Endodermal cell (in vitro differentiated cells): Measurements from ENCODE around the gene RNF150. TPM values are rescaled to one million over a fixed set of nuclear protein-coding genes. Genes with fewer than 3 reads are reported as not detected.

Experiments used
- DNase-seq: peaks from one replicate; pipeline ENCODE4 v3.0.0-alpha.2; 2017
- H3K27ac ChIP-seq: 2 replicates; pipeline ENCODE4 v1.5.1; 2013; ENCODE audit warnings: mild to moderate bottlenecking, low read depth, low read length, moderate library complexity
- H3K27me3 ChIP-seq: 2 replicates; pipeline ENCODE4 v1.6.1; 2013; ENCODE audit warnings: mild to moderate bottlenecking, low read length, moderate library complexity; ENCODE audit not compliant: insufficient read depth, control insufficient read depth, poor library complexity, severe bottlenecking
- H3K36me3 ChIP-seq: 2 replicates; pipeline ENCODE4 v1.7.0; 2013; ENCODE audit warnings: mild to moderate bottlenecking, low read length, moderate library complexity; ENCODE audit not compliant: control insufficient read depth, insufficient read depth
- H3K4me1 ChIP-seq: one replicate; pipeline ENCODE4 v1.7.0; 2013; ENCODE audit warnings: low read length; ENCODE audit not compliant: control insufficient read depth, insufficient read depth
- H3K4me3 ChIP-seq: 2 replicates; pipeline ENCODE4 v1.5.1; 2013; ENCODE audit warnings: mild to moderate bottlenecking, low read length, moderate library complexity
- H3K9ac ChIP-seq: 2 replicates; pipeline ENCODE4 v1.6.1; 2013; ENCODE audit warnings: mild to moderate bottlenecking, low read length, moderate library complexity; ENCODE audit not compliant: poor library complexity, severe bottlenecking; ENCODE audit errors: extremely low read depth
- H3K9me3 ChIP-seq: 2 replicates; pipeline ENCODE4 v1.6.1; 2013; ENCODE audit warnings: mild to moderate bottlenecking, low read length, moderate library complexity; ENCODE audit not compliant: control insufficient read depth
- H3K27ac Mint-ChIP-seq: 2 replicates; pipeline ENCODE4 v1.8.0; 2020; ENCODE audit warnings: mixed read lengths
- H3K27me3 Mint-ChIP-seq: 2 replicates; pipeline ENCODE4 v1.8.0; 2021; ENCODE audit warnings: mild to moderate bottlenecking, mixed read lengths; ENCODE audit not compliant: insufficient read depth
- H3K36me3 Mint-ChIP-seq: 2 replicates; pipeline ENCODE4 v1.8.0; 2020; ENCODE audit warnings: low read depth, mixed read lengths
- H3K4me1 Mint-ChIP-seq: 2 replicates; pipeline ENCODE4 v1.8.0; 2020; ENCODE audit warnings: mixed read lengths
- H3K4me3 Mint-ChIP-seq: 2 replicates; pipeline ENCODE4 v1.8.0; 2020; ENCODE audit warnings: mild to moderate bottlenecking, moderate library complexity, mixed read lengths
- H3K9me3 Mint-ChIP-seq: 2 replicates; pipeline ENCODE4 v1.8.0; 2020; ENCODE audit warnings: mild to moderate bottlenecking, mixed read lengths
- WGBS, 2 experiments: methylation state at CpG; one replicate each; pipeline versions ENCODE4 v1.1.5 to v1.1.7; 2013; ENCODE audit warnings: missing lambda C conversion rate in 2 of 2, mixed read lengths in 1 of 2; ENCODE audit not compliant: insufficient coverage in 1 of 2, insufficient read length in 1 of 2; 5-methylcytosine and 5-hydroxymethylcytosine counted together
- total RNA-seq, 2 donors: library from RNA; stranded (reverse); fragmentation: NEBNext Ultra II Directional in 1 of 2; extraction: Animal tissue kit (Norgen Biotek cat#: 25700) in 1 of 2; gene quantifications; 2 replicates in 1 of 2; 3 replicates in 1 of 2; pipeline ENCODE4 v1.2.1, GENCODE V29; 2021
- TF ChIP-seq, protein P1 (sequence below): fragments of 200-600 bp; sonication (generic); conservative IDR thresholded peaks from 2 replicates; pipeline ENCODE4 v1.5.0; 2021; ENCODE audit warnings: antibody characterized with exemption, mild to moderate bottlenecking

The RNF150 gene
- total RNA-seq, 2 donors from 2014 or later: 8.2 to 10.4 TPM

DNA sequence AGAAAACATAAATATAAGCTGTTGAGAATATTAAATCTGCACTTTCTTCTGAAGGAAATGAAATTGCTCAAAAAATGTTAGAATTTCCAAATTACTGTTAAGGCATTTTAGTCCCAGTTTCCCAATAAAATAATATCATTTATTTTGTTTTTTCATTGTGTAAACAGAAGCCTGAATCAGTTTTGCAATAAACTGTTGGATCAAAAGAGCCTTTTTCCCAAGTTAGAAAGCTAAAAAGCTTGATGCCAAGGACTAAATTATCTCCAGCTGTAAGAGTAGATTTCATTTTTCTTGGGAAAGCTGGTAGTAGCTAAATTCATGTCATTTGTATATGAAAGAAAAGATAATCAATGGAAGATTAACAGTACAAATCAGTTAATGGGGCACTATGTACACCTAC lies 95.8 kb downstream of the RNF150 start:
- no peak for DNase-seq
- Histone ChIP-seq H3K4me1 (peaks cover 4% of the 10 kb centered on the region), H3K9ac (no peak overlapping the region), H3K27ac (no peak overlapping the region), H3K36me3 (no peaks in the 10 kb centered on the region), H3K9me3 (peaks cover 6% of the 10 kb centered on the region), H3K4me3 (no peak overlapping the region), H3K27me3 (no peaks in the 10 kb centered on the region)
- Mint-ChIP-seq H3K4me1 (peaks cover 16% of the 10 kb centered on the region), H3K4me3 (no peak overlapping the region), H3K36me3 (no peaks in the 10 kb centered on the region), H3K27ac (no peak overlapping the region), H3K27me3 (no peaks in the 10 kb centered on the region), H3K9me3 (peaks cover 6% of the 10 kb centered on the region)
- TF ChIP-seq, protein P1, sequence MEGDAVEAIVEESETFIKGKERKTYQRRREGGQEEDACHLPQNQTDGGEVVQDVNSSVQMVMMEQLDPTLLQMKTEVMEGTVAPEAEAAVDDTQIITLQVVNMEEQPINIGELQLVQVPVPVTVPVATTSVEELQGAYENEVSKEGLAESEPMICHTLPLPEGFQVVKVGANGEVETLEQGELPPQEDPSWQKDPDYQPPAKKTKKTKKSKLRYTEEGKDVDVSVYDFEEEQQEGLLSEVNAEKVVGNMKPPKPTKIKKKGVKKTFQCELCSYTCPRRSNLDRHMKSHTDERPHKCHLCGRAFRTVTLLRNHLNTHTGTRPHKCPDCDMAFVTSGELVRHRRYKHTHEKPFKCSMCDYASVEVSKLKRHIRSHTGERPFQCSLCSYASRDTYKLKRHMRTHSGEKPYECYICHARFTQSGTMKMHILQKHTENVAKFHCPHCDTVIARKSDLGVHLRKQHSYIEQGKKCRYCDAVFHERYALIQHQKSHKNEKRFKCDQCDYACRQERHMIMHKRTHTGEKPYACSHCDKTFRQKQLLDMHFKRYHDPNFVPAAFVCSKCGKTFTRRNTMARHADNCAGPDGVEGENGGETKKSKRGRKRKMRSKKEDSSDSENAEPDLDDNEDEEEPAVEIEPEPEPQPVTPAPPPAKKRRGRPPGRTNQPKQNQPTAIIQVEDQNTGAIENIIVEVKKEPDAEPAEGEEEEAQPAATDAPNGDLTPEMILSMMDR: no peak

DNA sequence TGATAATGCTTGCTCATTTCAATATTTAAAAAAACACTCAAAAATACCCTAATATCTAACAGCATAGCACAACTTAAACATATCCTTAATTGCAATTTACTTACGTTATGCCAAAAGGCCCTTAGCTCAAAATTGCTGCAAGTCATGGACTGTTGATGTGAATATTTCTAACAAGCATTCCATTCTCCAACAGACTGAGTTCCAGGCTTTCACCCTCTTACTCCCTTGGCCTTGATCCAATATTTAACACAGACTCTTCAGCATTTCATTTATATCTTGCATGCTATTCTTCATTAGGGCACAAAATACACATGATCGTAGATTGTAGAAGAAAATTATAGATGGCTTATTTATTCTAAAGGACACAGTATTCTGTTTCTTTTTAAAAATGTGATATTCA lies 96.5 kb downstream of the RNF150 start:
- Histone ChIP-seq H3K27me3 (no peaks in the 10 kb centered on the region), H3K4me3 (no peak overlapping the region), H3K27ac (no peak overlapping the region), H3K36me3 (no peaks in the 10 kb centered on the region), H3K4me1 (peaks cover under 1% of the 10 kb centered on the region), H3K9me3 (peaks cover 6% of the 10 kb centered on the region), H3K9ac (no peak overlapping the region)
- DNase-seq: no peak
- Mint-ChIP-seq H3K4me1 (peaks cover 14% of the 10 kb centered on the region), H3K36me3 (no peaks in the 10 kb centered on the region), H3K27ac (no peak overlapping the region), H3K9me3 (peaks cover 6% of the 10 kb centered on the region), H3K4me3 (no peak overlapping the region), H3K27me3 (no peaks in the 10 kb centered on the region)
- WGBS, 2 experiments: 97 to 100% methylated on average over 1 of the region's 2 CpGs
- TF ChIP-seq, protein P1: no peak

DNA sequence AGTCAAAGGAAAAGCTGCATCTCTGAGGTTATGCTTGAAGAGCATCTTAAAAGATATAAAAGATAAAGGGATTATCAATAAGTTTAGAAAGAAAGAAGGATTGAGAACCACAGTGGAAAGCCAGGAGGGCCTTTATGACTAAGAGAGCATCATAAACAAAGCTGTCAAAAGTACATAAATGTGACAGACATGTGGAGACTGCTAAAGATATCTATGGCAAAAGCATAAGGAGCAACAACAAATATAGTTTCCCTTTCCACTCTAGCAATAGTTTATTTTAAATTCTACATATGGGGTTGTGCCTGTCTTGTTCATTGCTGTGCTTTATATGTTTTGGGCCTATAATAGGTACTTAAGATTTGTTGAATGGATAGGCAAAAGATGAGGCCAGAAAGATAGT lies 97.3 kb downstream of the RNF150 start:
- peaks cover 6% of the 10 kb centered on the region for H3K9me3 ChIP-seq
- H3K36me3 ChIP-seq: no peaks in the 10 kb centered on the region
- H3K4me3 ChIP-seq: no peak overlapping the region
- Mint-ChIP-seq H3K27me3 (no peaks in the 10 kb centered on the region), H3K4me1 (peaks cover 9% of the 10 kb centered on the region), H3K27ac (no peak overlapping the region), H3K9me3 (peaks cover 6% of the 10 kb centered on the region), H3K4me3 (no peak overlapping the region), H3K36me3 (no peaks in the 10 kb centered on the region)
- H3K27me3 ChIP-seq: no peaks in the 10 kb centered on the region
- TF ChIP-seq, protein P1: no peak
- DNase-seq: no peak
- no peaks in the 10 kb centered on the region for H3K4me1 ChIP-seq
- H3K9ac ChIP-seq: no peak overlapping the region
- H3K27ac ChIP-seq: no peak overlapping the region
